Measurements from ENCODE around the gene EDDM3A.

Gene EDDM3A

DNA sequence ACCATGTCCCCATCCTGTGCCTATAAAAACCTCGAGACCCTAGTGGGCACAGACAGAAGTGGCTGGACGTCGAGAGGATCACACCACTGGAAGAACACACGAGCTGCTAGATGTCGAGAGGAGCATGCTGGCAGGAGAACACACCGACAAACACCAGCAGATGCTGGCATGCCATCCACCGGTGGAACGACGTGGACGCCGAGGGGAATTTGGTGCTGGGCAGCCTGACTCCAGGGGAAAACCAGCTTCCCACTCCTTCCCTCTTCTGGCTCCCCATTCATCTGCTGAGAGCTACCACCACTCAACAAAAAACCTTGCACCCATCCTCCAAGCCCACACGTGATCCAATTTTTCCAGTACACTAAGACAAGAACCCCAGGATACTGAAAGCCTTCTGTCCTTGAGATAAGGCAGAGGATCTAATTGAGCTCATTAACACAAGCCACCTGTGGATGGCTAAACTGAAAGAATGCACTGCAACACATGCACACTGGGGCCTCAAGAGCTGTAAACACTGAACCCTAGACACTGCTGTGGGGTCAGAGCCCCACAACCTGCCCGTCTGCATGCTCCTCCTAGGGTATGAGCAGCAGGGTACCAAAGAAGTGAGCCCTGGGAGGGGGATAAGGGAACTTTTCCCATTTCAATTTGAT is 44.9 kb downstream of the EDDM3A start:
- DNase-seq = no peak

DNA sequence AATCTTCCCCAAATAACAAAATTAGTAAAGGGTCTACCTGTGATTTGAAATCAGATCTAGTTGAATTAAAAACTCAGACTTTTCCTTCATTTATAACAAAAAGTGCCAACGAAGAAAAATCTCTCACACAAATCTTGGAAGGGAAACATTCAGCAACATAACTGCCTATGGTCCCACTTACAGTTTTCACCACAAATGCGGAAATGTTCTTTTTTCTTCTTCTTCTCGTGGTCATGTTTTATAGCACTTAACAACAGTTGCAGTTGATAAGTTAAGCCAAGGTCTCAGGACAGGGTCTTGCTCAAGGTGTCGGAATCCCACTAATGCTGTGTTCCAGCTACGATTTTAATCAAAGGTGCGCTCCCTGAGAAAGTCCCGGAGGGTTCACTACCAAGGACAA is 45.5 kb downstream of the EDDM3A start:
- DNase-seq = no peak

DNA sequence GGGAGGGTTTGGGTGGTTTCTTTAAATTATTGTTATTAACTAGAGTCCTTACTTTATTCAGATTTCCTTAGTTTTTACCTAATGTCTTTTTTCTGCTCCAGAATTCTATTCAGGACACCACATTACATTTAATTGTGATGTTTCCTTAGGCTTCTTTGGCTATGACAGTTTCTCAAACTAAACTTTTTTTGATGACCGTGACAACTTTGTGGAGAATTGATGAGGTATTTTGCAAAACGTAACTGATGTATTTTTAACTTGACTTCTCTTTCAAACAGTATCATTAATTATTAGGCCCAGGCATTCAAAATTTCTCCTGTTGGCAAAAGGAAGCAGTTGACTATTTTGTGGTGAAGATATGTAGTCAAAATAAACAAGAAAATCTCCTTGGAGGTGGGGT is 45.9 kb downstream of the EDDM3A start:
- no peak for DNase-seq

DNA sequence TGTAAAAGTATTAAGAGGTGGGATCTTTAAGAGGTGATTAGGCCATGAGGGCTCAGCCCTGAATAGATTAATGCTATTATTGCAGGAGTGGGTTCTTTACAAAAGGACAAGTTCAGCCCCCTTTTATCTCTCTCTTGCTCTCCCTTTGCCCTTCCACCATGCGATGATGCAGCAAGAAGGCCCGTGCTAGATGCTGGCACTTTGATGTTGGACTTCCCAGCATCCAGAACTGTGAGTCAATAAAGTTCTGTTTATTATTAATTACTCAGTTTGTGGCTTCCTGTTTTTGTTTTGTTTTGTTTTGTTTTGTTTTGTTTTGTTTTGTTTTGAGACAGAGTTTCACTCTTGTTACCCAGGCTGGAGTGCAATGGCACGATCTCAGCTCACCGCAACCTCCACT is 46.9 kb downstream of the EDDM3A start:
- DNase-seq = no peak

DNA sequence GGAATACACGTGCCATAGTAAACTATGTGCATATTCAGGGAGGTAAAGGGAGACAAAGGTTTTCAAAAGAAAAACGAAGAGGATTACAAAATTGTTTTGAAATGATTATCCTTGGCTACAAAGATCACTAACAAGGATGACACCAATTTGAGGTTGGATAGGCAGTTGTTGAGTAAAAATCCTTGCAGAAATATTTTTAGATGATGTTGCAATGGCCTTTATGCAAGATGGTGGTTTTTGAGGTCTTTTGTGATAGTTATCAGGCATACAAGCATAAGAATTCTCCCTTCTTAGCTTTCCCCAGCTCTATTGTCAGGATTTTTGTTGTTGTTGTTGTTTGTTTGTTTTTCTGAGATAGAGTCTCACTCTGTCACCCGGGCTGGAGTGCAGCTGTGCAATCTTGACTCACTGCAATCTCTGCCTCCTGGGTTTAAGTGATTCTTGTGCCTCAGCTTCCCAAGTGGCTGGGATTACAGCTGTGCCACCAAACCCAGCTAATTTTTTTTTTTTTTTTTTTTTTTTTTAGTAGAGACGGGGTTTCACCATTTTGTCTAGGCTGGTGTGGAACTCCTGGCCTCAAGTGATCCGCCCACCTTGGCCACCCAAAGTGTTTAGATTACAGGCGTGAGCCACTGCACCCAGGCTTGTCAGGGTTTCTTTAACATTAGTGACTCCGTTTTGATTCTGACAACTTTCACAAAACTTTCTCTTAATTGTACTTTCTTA is 49.1 kb downstream of the EDDM3A start:
- no peak for DNase-seq

GRCh38 chr14:20797164-20797563 is 51.5 kb downstream of the EDDM3A start:
- no peak for DNase-seq

Measured in DMS 273 treated with DMSO at 0.1 percent for 48 hours (cell line).